H9 (cell line): ENCODE measurements around the gene KRT3. TPM values are rescaled to one million over a fixed set of nuclear protein-coding genes. Genes with fewer than 3 reads are reported as not detected.

Source experiments
- DNase-seq: peaks from one replicate; pipeline ENCODE4 v3.0.0-alpha.2; 2017
- H2AFZ ChIP-seq: one replicate; pipeline ENCODE4 v1.6.1; 2013; ENCODE audit warnings: mild to moderate bottlenecking, low read length, control low read depth, moderate library complexity
- H2AK5ac ChIP-seq: 2 replicates; pipeline ENCODE4 v1.6.1; 2013; ENCODE audit warnings: low read length, control low read depth, mixed read lengths; ENCODE audit not compliant: insufficient read length
- H2BK120ac ChIP-seq: one replicate; pipeline ENCODE4 v1.6.1; 2013; ENCODE audit warnings: low read depth, mild to moderate bottlenecking, low read length, control low read depth, inconsistent platforms; ENCODE audit not compliant: poor library complexity, severe bottlenecking
- H2BK12ac ChIP-seq: 2 replicates; pipeline ENCODE4 v1.6.1; 2013; ENCODE audit warnings: low read length, control low read depth, mixed read lengths, low read depth; ENCODE audit not compliant: insufficient read length
- H2BK15ac ChIP-seq: 2 replicates; pipeline ENCODE4 v1.6.1; 2013; ENCODE audit warnings: low read depth, low read length, control low read depth
- H2BK20ac ChIP-seq: one replicate; pipeline ENCODE4 v1.6.1; 2013; ENCODE audit warnings: low read depth, mild to moderate bottlenecking, low read length, control low read depth, inconsistent platforms; ENCODE audit not compliant: poor library complexity, severe bottlenecking
- H2BK5ac ChIP-seq: 2 replicates; pipeline ENCODE4 v1.6.1; 2013; ENCODE audit warnings: low read length, control low read depth, mixed read lengths; ENCODE audit not compliant: insufficient read length
- H3K14ac ChIP-seq: 2 replicates; pipeline ENCODE4 v1.6.1; 2013; ENCODE audit warnings: low read length, control low read depth; ENCODE audit not compliant: insufficient read depth
- H3K18ac ChIP-seq: 2 replicates; pipeline ENCODE4 v1.6.1; 2013; ENCODE audit warnings: low read depth, mild to moderate bottlenecking, mixed read lengths, low read length, control low read depth; ENCODE audit not compliant: insufficient read length
- H3K23ac ChIP-seq: 2 replicates; pipeline ENCODE4 v1.6.1; 2013; ENCODE audit warnings: low read length, control low read depth, mixed read lengths, low read depth; ENCODE audit not compliant: insufficient read length
- H3K23me2 ChIP-seq: 2 replicates; pipeline ENCODE4 v1.6.1; 2013; ENCODE audit warnings: low read depth, mild to moderate bottlenecking, mixed read lengths, low read length, control low read depth; ENCODE audit not compliant: insufficient read length, poor library complexity, severe bottlenecking
- H3K27ac ChIP-seq: 2 replicates; pipeline ENCODE4 v1.5.1; 2013; ENCODE audit warnings: low read length, control low read depth, mixed read lengths, low read depth; ENCODE audit not compliant: insufficient read length
- H3K27me3 ChIP-seq: 2 replicates; pipeline ENCODE4 v1.6.1; 2013; ENCODE audit warnings: low read length, control low read depth, inconsistent platforms; ENCODE audit not compliant: insufficient read depth
- H3K4ac ChIP-seq: 2 replicates; pipeline ENCODE4 v1.6.1; 2013; ENCODE audit warnings: low read depth, mild to moderate bottlenecking, control low read depth, inconsistent platforms, low read length, moderate library complexity
- H3K4me1 ChIP-seq: 2 replicates; pipeline ENCODE4 v1.6.1; 2013; ENCODE audit warnings: low read length, control low read depth, inconsistent platforms; ENCODE audit not compliant: insufficient read depth
- H3K4me2 ChIP-seq: 2 replicates; pipeline ENCODE4 v1.6.1; 2013; ENCODE audit warnings: low read length, control low read depth, mixed read lengths; ENCODE audit not compliant: insufficient read length, insufficient read depth
- H3K56ac ChIP-seq: 2 replicates; pipeline ENCODE4 v1.6.1; 2013; ENCODE audit warnings: low read depth, mild to moderate bottlenecking, mixed read lengths, low read length, control low read depth; ENCODE audit not compliant: insufficient read length
- H3K79me1 ChIP-seq: 2 replicates; pipeline ENCODE4 v1.6.1; 2013; ENCODE audit warnings: low read depth, mild to moderate bottlenecking, moderate library complexity, low read length, control low read depth, inconsistent platforms; ENCODE audit not compliant: insufficient read depth, poor library complexity, severe bottlenecking
- H3K79me2 ChIP-seq: 2 replicates; pipeline ENCODE4 v1.6.1; 2013; ENCODE audit warnings: low read length, control low read depth, inconsistent platforms; ENCODE audit not compliant: insufficient read depth
- H3K9ac ChIP-seq: 2 replicates; pipeline ENCODE4 v1.6.1; 2013; ENCODE audit warnings: low read length, control low read depth, mixed read lengths; ENCODE audit not compliant: insufficient read length; ENCODE audit errors: extremely low read depth
- H3K9me3 ChIP-seq: one replicate; pipeline ENCODE4 v1.6.1; 2013; ENCODE audit warnings: low read depth, low read length, inconsistent platforms; ENCODE audit not compliant: control insufficient read depth
- H3T11ph ChIP-seq: one replicate; pipeline ENCODE4 v1.6.1; 2013; ENCODE audit warnings: mild to moderate bottlenecking, low read length, control low read depth, inconsistent platforms
- H4K20me1 ChIP-seq: one replicate; pipeline ENCODE4 v1.6.1; 2013; ENCODE audit not compliant: control insufficient read depth, insufficient read length, insufficient read depth
- H4K5ac ChIP-seq: 2 replicates; pipeline ENCODE4 v1.6.1; 2013; ENCODE audit warnings: low read depth, mild to moderate bottlenecking, mixed read lengths, low read length, control low read depth; ENCODE audit not compliant: insufficient read length
- H4K8ac ChIP-seq: replicated peaks from 2 replicates; pipeline ENCODE4 v1.6.1; 2013; ENCODE audit warnings: low read length, control low read depth, mixed read lengths, low read depth; ENCODE audit not compliant: insufficient read length
- H4K91ac ChIP-seq: 2 replicates; pipeline ENCODE4 v1.6.1; 2013; ENCODE audit warnings: low read depth, mild to moderate bottlenecking, moderate library complexity, mixed read lengths, low read length, control low read depth; ENCODE audit not compliant: insufficient read length
- H3K27ac Mint-ChIP-seq, 3 experiments: 2 replicates in 2 of 3; 3 replicates in 1 of 3; pipeline ENCODE4 v1.8.0; 2020 to 2021; ENCODE audit warnings: mixed read lengths in 3 of 3, mild to moderate bottlenecking in 1 of 3, moderate library complexity in 1 of 3
- H3K27me3 Mint-ChIP-seq: 2 replicates; pipeline ENCODE4 v1.8.0; 2021; ENCODE audit warnings: low read depth, mild to moderate bottlenecking, moderate library complexity, mixed read lengths
- H3K36me3 Mint-ChIP-seq, 3 experiments: 2 replicates in 2 of 3; 3 replicates in 1 of 3; pipeline ENCODE4 v1.8.0; 2020 to 2021; ENCODE audit warnings: low read depth in 3 of 3, mixed read lengths in 3 of 3; ENCODE audit not compliant: insufficient read depth in 1 of 3
- H3K4me1 Mint-ChIP-seq, 2 experiments: 2 replicates each; pipeline ENCODE4 v1.8.0; 2020; ENCODE audit warnings: mixed read lengths in 2 of 2
- H3K4me3 Mint-ChIP-seq, 2 experiments: 2 replicates in 1 of 2; 3 replicates in 1 of 2; pipeline ENCODE4 v1.8.0; 2020 to 2021; ENCODE audit warnings: mild to moderate bottlenecking in 2 of 2, mixed read lengths in 2 of 2, moderate library complexity in 1 of 2
- H3K9me3 Mint-ChIP-seq, 2 experiments: 2 replicates in 1 of 2; 3 replicates in 1 of 2; pipeline ENCODE4 v1.8.0; 2020; ENCODE audit warnings: mild to moderate bottlenecking in 2 of 2, mixed read lengths in 2 of 2, moderate library complexity in 1 of 2
- WGBS: extraction: QIAGEN DNeasy Blood & Tissue Kit; methylation state at CpG from one replicate; pipeline ENCODE4 v1.1.7; 2013; ENCODE audit warnings: missing lambda C conversion rate, low lambda C conversion rate, mixed read lengths; ENCODE audit not compliant: insufficient read length; ENCODE audit errors: extremely low coverage; 5-methylcytosine and 5-hydroxymethylcytosine counted together
- total RNA-seq: library from RNA; stranded (reverse); gene quantifications from 2 replicates; pipeline ENCODE4 v1.2.1, GENCODE V29; 2021
- TF ChIP-seq, protein P1 (sequence below): fragments of 200-600 bp; sonication (generic); conservative IDR thresholded peaks from 3 replicates; pipeline ENCODE4 v1.8.0; 2021; ENCODE audit warnings: antibody characterized with exemption, mild to moderate bottlenecking

Gene KRT3
- total RNA-seq, 1 experiment from 2014 or later, result not detected

DNA sequence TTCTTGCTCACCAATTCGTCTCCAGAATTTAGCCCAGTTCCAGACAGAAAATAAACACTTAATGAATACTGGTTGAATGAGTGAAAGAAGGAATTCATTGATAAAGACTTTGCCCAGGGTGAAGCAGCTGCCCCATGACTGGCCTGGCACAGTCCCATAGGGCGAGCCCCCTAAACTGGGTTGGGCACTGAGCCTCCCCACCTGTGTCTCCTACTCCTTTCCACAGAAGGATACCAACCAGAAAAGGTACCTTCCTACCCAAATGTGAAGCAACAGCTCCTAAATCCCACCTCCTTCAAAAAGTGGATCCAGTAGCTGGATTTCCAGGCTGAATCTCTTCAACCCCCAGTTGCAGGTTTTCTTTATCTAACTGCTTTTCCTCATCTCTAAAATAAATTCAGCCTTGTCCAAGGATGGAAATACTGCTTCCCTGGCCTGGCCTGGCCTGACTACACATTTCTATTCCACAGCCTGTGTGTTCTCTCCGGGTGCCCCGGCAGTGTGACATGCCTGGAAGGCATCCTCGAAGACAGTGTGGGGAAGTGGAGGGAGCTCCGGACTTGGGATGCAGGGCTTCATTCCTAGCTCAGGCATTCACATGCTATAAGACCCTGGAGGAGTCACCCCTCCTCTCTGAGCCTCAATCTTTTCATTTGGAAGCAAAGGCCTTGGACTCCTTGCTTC, 7.6 kb downstream of the KRT3 start:
- H4K20me1 ChIP-seq, result no peaks in the 10 kb centered on the region
- no peak overlapping the region for H2AFZ ChIP-seq
- no peak overlapping the region for H4K91ac ChIP-seq
- H3K9ac ChIP-seq, result no peak overlapping the region
- H3K4ac ChIP-seq, result no peak overlapping the region
- H2AK5ac ChIP-seq, result no peak overlapping the region
- H2BK15ac ChIP-seq, result no peak overlapping the region
- H2BK120ac ChIP-seq, result no peak overlapping the region
- H3K27me3 ChIP-seq, result no peaks in the 10 kb centered on the region
- no peak overlapping the region for H3K4me2 ChIP-seq
- no peaks in the 10 kb centered on the region for H3K79me1 ChIP-seq
- no peak overlapping the region for H3K27ac ChIP-seq
- TF ChIP-seq, protein P1, sequence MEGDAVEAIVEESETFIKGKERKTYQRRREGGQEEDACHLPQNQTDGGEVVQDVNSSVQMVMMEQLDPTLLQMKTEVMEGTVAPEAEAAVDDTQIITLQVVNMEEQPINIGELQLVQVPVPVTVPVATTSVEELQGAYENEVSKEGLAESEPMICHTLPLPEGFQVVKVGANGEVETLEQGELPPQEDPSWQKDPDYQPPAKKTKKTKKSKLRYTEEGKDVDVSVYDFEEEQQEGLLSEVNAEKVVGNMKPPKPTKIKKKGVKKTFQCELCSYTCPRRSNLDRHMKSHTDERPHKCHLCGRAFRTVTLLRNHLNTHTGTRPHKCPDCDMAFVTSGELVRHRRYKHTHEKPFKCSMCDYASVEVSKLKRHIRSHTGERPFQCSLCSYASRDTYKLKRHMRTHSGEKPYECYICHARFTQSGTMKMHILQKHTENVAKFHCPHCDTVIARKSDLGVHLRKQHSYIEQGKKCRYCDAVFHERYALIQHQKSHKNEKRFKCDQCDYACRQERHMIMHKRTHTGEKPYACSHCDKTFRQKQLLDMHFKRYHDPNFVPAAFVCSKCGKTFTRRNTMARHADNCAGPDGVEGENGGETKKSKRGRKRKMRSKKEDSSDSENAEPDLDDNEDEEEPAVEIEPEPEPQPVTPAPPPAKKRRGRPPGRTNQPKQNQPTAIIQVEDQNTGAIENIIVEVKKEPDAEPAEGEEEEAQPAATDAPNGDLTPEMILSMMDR, result no peak
- no peaks in the 10 kb centered on the region for H3K4me1 ChIP-seq
- no peak overlapping the region for H3K4me3 Mint-ChIP-seq
- DNase-seq, result no peak
- peaks cover 0 to 2% of the 10 kb centered on the region in 2 experiments; a peak in 2 of 5 replicates for H3K9me3 Mint-ChIP-seq
- no peak overlapping the region for H2BK20ac ChIP-seq
- no peak overlapping the region for H3K18ac ChIP-seq
- no peak overlapping the region for H3K27ac Mint-ChIP-seq
- H3K79me2 ChIP-seq, result no peaks in the 10 kb centered on the region
- peaks cover 7% of the 10 kb centered on the region for H3K27me3 Mint-ChIP-seq
- peaks cover 0 to 10% of the 10 kb centered on the region in 2 experiments; a peak in 2 of 4 replicates for H3K4me1 Mint-ChIP-seq
- WGBS, result no CpG with 5 or more reads among the region's 6 CpGs
- no peaks in the 10 kb centered on the region for H3K9me3 ChIP-seq
- H2BK12ac ChIP-seq, result no peak overlapping the region
- H4K5ac ChIP-seq, result no peak overlapping the region
- H3K56ac ChIP-seq, result no peak overlapping the region
- H3K14ac ChIP-seq, result no peak overlapping the region
- H3K36me3 Mint-ChIP-seq, result no peaks in the 10 kb centered on the region
- no peak overlapping the region for H3T11ph ChIP-seq
- H2BK5ac ChIP-seq, result no peak overlapping the region
- no peak overlapping the region for H3K23ac ChIP-seq
- no peak overlapping the region for H4K8ac ChIP-seq
- H3K23me2 ChIP-seq, result no peaks in the 10 kb centered on the region
